K562 (cell line): Measurements from ENCODE around the gene TNIP1. TPM values are rescaled to one million over a fixed set of nuclear protein-coding genes. Genes with fewer than 3 reads are reported as not detected.

Source experiments
- CHD2 ChIP-seq: IDR thresholded peaks from 2 replicates; pipeline ENCODE4 v1.6.1; 2011; ENCODE audit warnings: low read depth, low read length
- FOXA3 ChIP-seq, 2 experiments: fragments of 450-650 bp in 1 of 2; sonication (generic) in 1 of 2; formaldehyde crosslinking; IDR thresholded peaks in 1 of 2; conservative IDR thresholded peaks in 1 of 2; 2 replicates each; pipeline versions ENCODE4 v1.4.0 to v1.8.0; 2020 to 2022; ENCODE audit warnings: mild to moderate bottlenecking in 2 of 2, missing genetic modification reagents in 1 of 2
- KDM4B ChIP-seq, 2 experiments: fragments of 450-650 bp in 1 of 2; sonication (generic) in 1 of 2; IDR thresholded peaks; 2 replicates each; pipeline ENCODE4 v1.6.1; 2016 to 2017; ENCODE audit warnings: borderline replicate concordance in 2 of 2, antibody characterized with exemption in 1 of 2, low read depth in 1 of 2, mild to moderate bottlenecking in 1 of 2
- LCOR ChIP-seq: sonication (generic); formaldehyde crosslinking; IDR thresholded peaks from 2 replicates; pipeline ENCODE4 v1.8.0; 2022; ENCODE audit warnings: mild to moderate bottlenecking, missing genetic modification reagents
- MLLT1 ChIP-seq, 2 experiments: fragments of 450-650 bp; IDR thresholded peaks; 2 replicates each; pipeline ENCODE4 v1.6.1; 2016
- NONO ChIP-seq, 2 experiments: fragments of 200-400 bp in 1 of 2; fragments of 450-650 bp in 1 of 2; formaldehyde crosslinking in 1 of 2; IDR thresholded peaks; 2 replicates each; pipeline ENCODE4 v1.6.1; 2017; ENCODE audit warnings: low read depth in 2 of 2, mild to moderate bottlenecking in 2 of 2, moderate library complexity in 2 of 2, low read length in 1 of 2
- NR3C1 ChIP-seq: sonication (generic); formaldehyde crosslinking; IDR thresholded peaks from 2 replicates; pipeline ENCODE4 v1.8.1; 2022; ENCODE audit warnings: missing genetic modification reagents
- PCBP1 ChIP-seq: fragments of 200-400 bp; formaldehyde crosslinking; IDR thresholded peaks from 2 replicates; pipeline ENCODE4 v1.6.1; 2018; ENCODE audit warnings: mild to moderate bottlenecking, low read depth, low read length; ENCODE audit not compliant: poor library complexity, severe bottlenecking
- PML ChIP-seq: IDR thresholded peaks from 2 replicates; pipeline ENCODE4 v1.6.1; 2012; ENCODE audit warnings: low read length, inconsistent platforms
- SRSF7 ChIP-seq: fragments of 200-400 bp; formaldehyde crosslinking; optimal IDR thresholded peaks from 2 replicates; pipeline ENCODE3; 2017; ENCODE audit warnings: mild to moderate bottlenecking, low read depth, low read length
- ZBTB5 ChIP-seq: fragments of 450-650 bp; IDR thresholded peaks from 2 replicates; pipeline ENCODE4 v1.6.1; 2017; ENCODE audit warnings: antibody characterized with exemption
- ZNF239 ChIP-seq: fragments of 250-450 bp; sonication (Bioruptor Pico); IDR thresholded peaks from 2 replicates; pipeline ENCODE4 v1.4.0; 2020; ENCODE audit warnings: mild to moderate bottlenecking
- ZNF407 ChIP-seq: fragments of 450-650 bp; IDR thresholded peaks from 2 replicates; pipeline ENCODE4 v1.6.1; 2016; ENCODE audit warnings: low read depth
- ZNF445 ChIP-seq: fragments of 250-450 bp; sonication (Bioruptor Pico); IDR thresholded peaks from 2 replicates; pipeline ENCODE4 v1.4.0; 2020; ENCODE audit warnings: low read depth, mild to moderate bottlenecking, moderate library complexity
- ZNF551 ChIP-seq: fragments of 250-450 bp; sonication (Bioruptor Pico); IDR thresholded peaks from 2 replicates; pipeline ENCODE4 v1.5.0; 2021; ENCODE audit warnings: mild to moderate bottlenecking, moderate library complexity
- polyA plus RNA-seq, 8 experiments: library from polyadenylated mRNA; depleted of rRNA in 4 of 8; stranded (reverse) in 5 of 8; unstranded in 3 of 8; fragments of >200 nt; fragmentation: Nextera tagmentation in 2 of 8; fragmentation: Illumina TruSeq in 1 of 8; extraction: Ambion mirVana in 2 of 8; extraction: Trizol in 1 of 8; gene quantifications; 2 replicates each; pipeline versions ENCODE4 v1.2.1 to v1.2.3, GENCODE V29; 2011 to 2014; ENCODE audit warnings: inconsistent platforms in 1 of 8, missing spikeins in 1 of 8
- total RNA-seq, 7 experiments: library from RNA; depleted of rRNA in 6 of 7; stranded (reverse); fragments of >200 nt in 6 of 7; fragmentation: Illumina TruSeq in 2 of 7; extraction: Trizol in 2 of 7; gene quantifications; 2 replicates each; pipeline versions ENCODE4 v1.2.1 to v1.2.3, GENCODE V29; 2011 to 2021; ENCODE audit warnings: low replicate concordance in 1 of 7

TNIP1 gene
- total and polyA plus RNA-seq, 9 of the 15 experiments (the other 6 are each of a cell fraction or from before 2014, with no cell fraction given), result 0.46 to 41.0 (median 24.6) TPM

GRCh38 chr5:151080613-151081430 is at the start of gene TNIP1 (continued):
- peak; percentile 74 to 91 for TF ChIP-seq FOXA3 (CRISPR knock-in tag; conservative IDR thresholded peaks at IDR 0.05 in 1 of 2, IDR thresholded peaks at IDR 0.05 in 1 of 2)
- TF ChIP-seq ZNF239 (CRISPR knock-in tag), result no peak
- TF ChIP-seq NR3C1, result peak; percentile 26; the same call in 1 of the 2 replicates
- TF ChIP-seq ZNF407, result peak; percentile 73; the same call in 1 of the 2 replicates
- peak; percentile 77 for TF ChIP-seq SRSF7
- no peak; the same call in 1 of the 2 replicates for TF ChIP-seq PML
- no peak for TF ChIP-seq ZNF551 (CRISPR knock-in tag)
- 0 out of 4 replicates have a peak, but pooled peaks of 1 of the 2 experiments have one; percentile 15 for TF ChIP-seq MLLT1 (IDR thresholded peaks at IDR 0.05)
- 0 out of 2 replicates have a peak, but pooled peaks have one; percentile 47 for TF ChIP-seq CHD2
- TF ChIP-seq LCOR, result peak; percentile 77; the same call in 1 of the 2 replicates
- TF ChIP-seq ZBTB5, result no peak
- TF ChIP-seq KDM4B (IDR thresholded peaks at IDR 0.05; ENCODE audit: borderline replicate concordance in 2 of 2, low read depth in 1 of 2), result 0 out of 4 replicates have a peak, but pooled peaks of 1 of the 2 experiments have one; percentile 36
- peak; percentile 17 to 75 for TF ChIP-seq NONO (IDR thresholded peaks at IDR 0.05; ENCODE audit: low read depth in 2 of 2, low read length in 1 of 2)
- peak; percentile 51 for TF ChIP-seq PCBP1
- no peak for TF ChIP-seq ZNF445 (CRISPR knock-in tag)
